Large intestine (tissue), 3 donors: ENCODE results near the gene SLC12A5. TPM values are rescaled to one million over a fixed set of nuclear protein-coding genes. Genes with fewer than 3 reads are reported as not detected.
"Not testable (repeated sequence)": the region's sequence is repeated elsewhere in the genome, so short reads cannot be mapped to it uniquely, and the experiment has no call there.

Source experiments
- DNase-seq, 2 donors: peaks; one replicate each; pipeline versions ENCODE4 v3.0.0 to v3.0.0-alpha.2; 2013
- H3K27ac ChIP-seq: one replicate; pipeline ENCODE4 v1.5.1; 2013; ENCODE audit warnings: low read length
- H3K27me3 ChIP-seq: 2 replicates; pipeline ENCODE4 v1.6.1; 2013; ENCODE audit warnings: low read length; ENCODE audit not compliant: control insufficient read depth, insufficient read depth
- H3K36me3 ChIP-seq: 2 replicates; pipeline ENCODE4 v1.6.1; 2013; ENCODE audit warnings: low read length; ENCODE audit not compliant: control insufficient read depth, insufficient read depth
- H3K4me1 ChIP-seq: one replicate; pipeline ENCODE4 v1.6.1; 2013; ENCODE audit warnings: low read length; ENCODE audit not compliant: control insufficient read depth, insufficient read depth
- H3K4me3 ChIP-seq: one replicate; pipeline ENCODE4 v1.5.1; 2013; ENCODE audit warnings: low read length
- H3K9me3 ChIP-seq: one replicate; pipeline ENCODE4 v1.6.1; 2013; ENCODE audit warnings: mild to moderate bottlenecking, low read depth, low read length, moderate library complexity; ENCODE audit not compliant: control insufficient read depth
- WGBS: methylation state at CpG from one replicate; pipeline ENCODE4 v1.1.5; 2013; ENCODE audit warnings: low lambda C conversion rate; ENCODE audit not compliant: insufficient coverage; 5-methylcytosine and 5-hydroxymethylcytosine counted together
- polyA plus RNA-seq: library from polyadenylated mRNA; unstranded; fragments of 120-200 nt; gene quantifications from one replicate; pipeline ENCODE4 v1.2.1, GENCODE V29; 2013

Gene SLC12A5
- polyA plus RNA-seq, 1 donor = 3.5 TPM

GRCh38 chr20:46089167-46089416 lies 60.1 kb downstream of the SLC12A5 start:
- Histone ChIP-seq H3K36me3 (no peaks in the 10 kb centered on the region), H3K4me1 (peaks cover 9% of the 10 kb centered on the region), H3K27me3 (no peaks in the 10 kb centered on the region), H3K27ac (peak overlapping the region; percentile 83), H3K4me3 (peak overlapping the region; percentile 92), H3K9me3 (peaks cover 3% of the 10 kb centered on the region)
- DNase-seq = no peak
- no CpG with 5 or more reads among the region's 31 CpGs for WGBS

GRCh38 chr20:46089417-46090388 lies 60.7 kb downstream of the SLC12A5 start, which contains the start of gene NCOA5:
Gene NCOA5 (minus strand): TSS chr20:46089962. CDS start chr20:46079424, 10,538 bp downstream.
- Histone ChIP-seq H3K9me3 (peaks cover 3% of the 10 kb centered on the region), H3K36me3 (no peaks in the 10 kb centered on the region), H3K27me3 (no peaks in the 10 kb centered on the region), H3K4me3 (peak within 1 kb of the TSS; percentile 92), H3K4me1 (peaks cover 9% of the 10 kb centered on the region), H3K27ac (peak within 1 kb of the TSS; percentile 83)
- WGBS = 10% methylated on average over 1 of the region's 100 CpGs
- DNase-seq = peak; percentile 97 to 98

DNA sequence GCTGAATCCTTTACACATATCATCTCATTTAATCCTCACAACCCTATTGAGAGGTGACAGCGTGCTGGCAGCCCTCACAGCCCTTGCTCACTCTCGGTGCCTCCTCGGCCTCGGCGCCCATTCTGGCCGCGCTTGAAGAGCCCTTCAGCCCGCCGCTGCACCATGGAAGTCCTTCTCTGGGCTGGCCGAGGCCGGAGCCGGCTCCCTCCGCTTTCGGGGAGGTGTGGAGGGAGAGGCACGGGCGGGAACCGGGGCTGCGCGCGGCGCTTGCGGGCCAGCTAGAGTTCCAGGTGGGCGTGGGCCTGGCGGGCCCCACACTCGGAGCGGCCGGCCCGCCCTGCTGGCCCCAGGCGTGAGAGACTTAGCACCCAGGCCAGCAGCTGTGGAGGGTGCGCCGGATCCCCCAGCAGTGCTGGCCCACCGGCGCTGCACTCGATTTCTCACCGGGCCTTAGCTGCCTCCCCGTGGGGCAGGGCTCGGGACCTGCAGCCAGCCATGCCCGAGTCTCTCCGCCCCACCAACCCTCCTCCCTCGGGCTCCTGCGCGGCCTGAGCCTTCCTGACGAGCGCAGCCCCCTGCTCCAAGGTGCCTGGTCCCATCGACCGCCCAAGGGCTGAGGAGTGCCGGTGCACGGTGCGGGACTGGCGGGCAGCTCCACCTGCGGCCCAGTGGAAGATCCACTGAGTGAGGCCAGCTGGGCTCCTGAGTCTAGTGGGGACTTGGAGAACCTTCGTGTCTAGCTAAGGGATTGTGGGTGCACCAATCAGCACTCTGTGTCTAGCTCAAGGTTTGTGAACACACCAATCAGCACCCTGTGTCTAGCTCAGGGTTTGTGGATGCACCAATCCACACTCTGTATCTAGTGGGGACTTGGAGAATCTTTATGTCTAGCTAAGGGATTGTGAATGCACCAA lies 62.9 kb downstream of the SLC12A5 start:
- H3K36me3 ChIP-seq, H3K27me3 ChIP-seq, H3K4me3 ChIP-seq, H3K9me3 ChIP-seq, H3K4me1 ChIP-seq, DNase-seq, H3K27ac ChIP-seq: not testable (repeated sequence)
- no CpG with 5 or more reads among the region's 52 CpGs for WGBS

GRCh38 chr20:46093531-46093930 lies 64.5 kb downstream of the SLC12A5 start:
- Histone ChIP-seq H3K36me3 (no peaks in the 10 kb centered on the region), H3K4me1 (no peaks in the 10 kb centered on the region), H3K27ac (no peak overlapping the region), H3K27me3 (peaks cover 11% of the 10 kb centered on the region), H3K4me3 (no peak overlapping the region), H3K9me3 (peaks cover 3% of the 10 kb centered on the region)
- 83% methylated on average over 1 of the region's 2 CpGs for WGBS
- no peak for DNase-seq

GRCh38 chr20:46099491-46100287 lies 70.7 kb downstream of the SLC12A5 start:
- H3K36me3 ChIP-seq = no peaks in the 10 kb centered on the region
- H3K27ac ChIP-seq = no peak overlapping the region
- 89% methylated on average over 2 of the region's 48 CpGs for WGBS
- DNase-seq = no peak
- peaks cover 43% of the 10 kb centered on the region for H3K27me3 ChIP-seq
- H3K4me1 ChIP-seq = no peaks in the 10 kb centered on the region
- no peaks in the 10 kb centered on the region for H3K9me3 ChIP-seq
- H3K4me3 ChIP-seq = no peak overlapping the region

DNA sequence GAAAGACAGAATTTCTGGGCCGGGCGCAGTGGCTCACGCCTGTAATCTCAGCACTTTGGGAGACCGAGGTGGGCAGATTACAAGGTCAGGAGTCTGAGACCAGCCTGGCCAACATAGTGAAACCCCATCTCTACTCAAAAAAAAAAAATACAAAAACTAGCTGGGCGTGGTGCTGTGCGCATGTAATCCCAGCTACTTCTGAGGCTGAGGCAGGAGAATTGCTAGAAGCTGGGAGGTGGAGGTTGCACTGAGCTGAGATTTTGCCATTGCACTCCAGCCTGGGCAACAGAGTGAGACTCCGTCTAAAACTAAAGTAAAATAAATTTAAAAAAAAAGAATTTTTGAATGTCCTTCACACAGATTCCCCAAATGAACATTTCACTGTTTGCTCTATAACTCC lies 71.4 kb downstream of the SLC12A5 start:
- not testable (repeated sequence) for H3K36me3 ChIP-seq, H3K4me3 ChIP-seq, H3K9me3 ChIP-seq, DNase-seq, H3K4me1 ChIP-seq, H3K27ac ChIP-seq
- H3K27me3 ChIP-seq = peaks cover 51% of the 10 kb centered on the region
- WGBS = no CpG with 5 or more reads among the region's 7 CpGs

GRCh38 chr20:46100988-46101387 lies 72.0 kb downstream of the SLC12A5 start:
- no peak for DNase-seq
- Histone ChIP-seq H3K36me3 (no peaks in the 10 kb centered on the region), H3K4me1 (no peaks in the 10 kb centered on the region), H3K27me3 (peaks cover 51% of the 10 kb centered on the region), H3K9me3 (no peaks in the 10 kb centered on the region), H3K27ac (no peak overlapping the region), H3K4me3 (no peak overlapping the region)
- WGBS = no CpG with 5 or more reads among the region's 5 CpGs

DNA sequence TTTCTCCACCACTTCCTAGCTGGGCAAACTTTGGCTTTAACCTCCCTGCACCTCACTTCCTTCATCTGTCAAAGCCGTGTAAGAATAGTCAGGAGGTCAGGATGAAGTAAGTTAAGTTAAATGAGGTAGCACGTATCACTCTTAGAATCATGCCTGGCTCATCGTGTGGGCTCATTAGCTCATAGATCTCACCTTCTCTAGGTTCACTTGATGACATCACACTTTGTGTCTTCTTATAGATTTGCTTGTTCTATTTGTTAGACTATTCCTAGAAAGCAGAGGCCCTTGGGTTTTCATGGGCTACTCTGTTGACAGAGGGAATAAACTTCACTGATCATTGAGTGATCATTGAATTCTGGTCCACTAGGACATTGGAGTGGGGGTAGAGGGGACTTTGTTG lies 72.9 kb downstream of the SLC12A5 start:
- H3K27me3 ChIP-seq = peaks cover 54% of the 10 kb centered on the region
- no peaks in the 10 kb centered on the region for H3K9me3 ChIP-seq
- H3K4me3 ChIP-seq = no peak overlapping the region
- no peaks in the 10 kb centered on the region for H3K4me1 ChIP-seq
- WGBS = no CpG with 5 or more reads among the region's 3 CpGs
- no peak for DNase-seq
- no peaks in the 10 kb centered on the region for H3K36me3 ChIP-seq
- H3K27ac ChIP-seq = no peak overlapping the region

DNA sequence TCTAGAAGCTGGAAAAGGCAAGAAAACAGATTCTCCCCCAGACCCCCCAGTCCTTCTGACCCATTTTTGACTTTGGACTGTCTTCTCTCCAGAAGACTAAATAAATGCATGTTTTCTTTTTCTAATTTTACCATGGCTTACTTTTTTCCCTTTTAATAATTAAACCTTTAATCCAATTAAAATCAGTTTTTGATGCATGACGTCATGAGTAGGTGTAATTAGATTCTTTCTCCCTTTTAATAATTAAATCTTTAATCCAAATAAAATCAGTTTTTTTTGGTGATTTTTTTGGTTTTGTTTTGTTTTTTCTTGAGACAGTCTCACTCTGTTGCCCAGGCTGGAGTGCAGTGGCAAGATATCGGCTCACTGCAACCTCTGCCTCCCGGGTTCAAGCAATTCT lies 73.9 kb downstream of the SLC12A5 start:
- H3K27ac ChIP-seq = no peak overlapping the region
- H3K27me3 ChIP-seq = peaks cover 48% of the 10 kb centered on the region
- 100% methylated on average over 1 of the region's 3 CpGs for WGBS
- no peaks in the 10 kb centered on the region for H3K4me1 ChIP-seq
- no peak for DNase-seq
- H3K9me3 ChIP-seq = no peaks in the 10 kb centered on the region
- no peak overlapping the region for H3K4me3 ChIP-seq
- H3K36me3 ChIP-seq = no peaks in the 10 kb centered on the region

GRCh38 chr20:46104262-46104661 lies 75.2 kb downstream of the SLC12A5 start:
- H3K4me1 ChIP-seq = no peaks in the 10 kb centered on the region
- DNase-seq = no peak
- WGBS = no CpG with 5 or more reads among the region's 3 CpGs
- H3K9me3 ChIP-seq = no peaks in the 10 kb centered on the region
- H3K4me3 ChIP-seq = no peak overlapping the region
- no peak overlapping the region for H3K27ac ChIP-seq
- peaks cover 44% of the 10 kb centered on the region for H3K27me3 ChIP-seq
- no peaks in the 10 kb centered on the region for H3K36me3 ChIP-seq
